IMR-90 (cell line): Measurements from ENCODE around the gene GRN.

Experiments used
- CEBPB ChIP-seq: IDR thresholded peaks from 2 replicates; pipeline ENCODE4 v1.6.1; 2012; ENCODE audit warnings: low read depth, low read length, improper control_type of control experiment
- CTCF ChIP-seq: conservative IDR thresholded peaks from 2 replicates; pipeline ENCODE4 v1.5.1; 2012; ENCODE audit warnings: mild to moderate bottlenecking, low read depth, low read length, improper control_type of control experiment
- FOS ChIP-seq: fragments of 150-350 bp; IDR thresholded peaks from 2 replicates; pipeline ENCODE4 v1.6.1; 2016; ENCODE audit warnings: low read depth, low read length
- MAFK ChIP-seq: IDR thresholded peaks from 2 replicates; pipeline ENCODE4 v1.6.1; 2012; ENCODE audit warnings: low read depth, low read length, improper control_type of control experiment
- MAZ ChIP-seq: IDR thresholded peaks from 2 replicates; pipeline ENCODE4 v1.6.1; 2012; ENCODE audit warnings: low read depth, mild to moderate bottlenecking, low read length, improper control_type of control experiment, moderate library complexity, borderline replicate concordance
- MXI1 ChIP-seq: IDR thresholded peaks from 2 replicates; pipeline ENCODE4 v1.6.1; 2012; ENCODE audit warnings: low read depth, mild to moderate bottlenecking, low read length, moderate library complexity, borderline replicate concordance
- POLR2A ChIP-seq: IDR thresholded peaks from 2 replicates; pipeline ENCODE4 v1.6.1; 2012; ENCODE audit warnings: mild to moderate bottlenecking, low read depth, low read length
- RCOR1 ChIP-seq: IDR thresholded peaks from 2 replicates; pipeline ENCODE4 v1.6.1; 2012; ENCODE audit warnings: mild to moderate bottlenecking, low read length, improper control_type of control experiment; ENCODE audit not compliant: insufficient replicate concordance
- RFX5 ChIP-seq: IDR thresholded peaks from 2 replicates; pipeline ENCODE4 v1.8.0; 2012; ENCODE audit warnings: low read depth, mild to moderate bottlenecking, low read length, moderate library complexity
- USF2 ChIP-seq: fragments of 150-350 bp; IDR thresholded peaks from 2 replicates; pipeline ENCODE4 v1.6.1; 2017; ENCODE audit warnings: mild to moderate bottlenecking, antibody characterized with exemption, low read length, low read depth

- no peak for TF ChIP-seq POLR2A
- no peak for TF ChIP-seq CTCF
- no peak for TF ChIP-seq RCOR1
- no peak for TF ChIP-seq USF2
- no peak for TF ChIP-seq MXI1
- no peak for TF ChIP-seq RFX5
- no peak for TF ChIP-seq CEBPB
- no peak for TF ChIP-seq MAFK
- no peak for TF ChIP-seq FOS
- no peak for TF ChIP-seq MAZ
Observed at GRCh38 chr17:44356241-44356640, 11.1 kb downstream of the GRN start.
